IMR-90 (cell line): ENCODE data around the gene ADD1. TPM values are rescaled to one million over a fixed set of nuclear protein-coding genes. Genes with fewer than 3 reads are reported as not detected.

Source experiments
- ATAC-seq: fragments of 200-7000 bp; cut with Tn5 transposase; 2 replicates; pipeline ENCODE4 v1.9.1; 2020; ENCODE audit warnings: low read depth, mild to moderate bottlenecking, moderate library complexity
- BruUV-seq: library from RNA; stranded (reverse); fragments of 400-500 nt; replicated peaks from 2 replicates; lab custom pipeline; 2021; lab: Mats Ljungman, UMichigan
- CTCF ChIA-PET: fragments of 300-600 bp; formaldehyde crosslinking; extraction: SDS; loops from one replicate; lab custom pipeline; 2021; ENCODE audit warnings: antibody characterized with exemption; lab: Yijun Ruan, JAX
- POLR2A ChIA-PET: fragments of 300-600 bp; sonication (Branson Sonifier 250); formaldehyde crosslinking; loops from one replicate; lab custom pipeline; 2022; ENCODE audit warnings: antibody characterized with exemption; ENCODE audit not compliant: unreplicated experiment; lab: Charles Lee
- DNase-seq: peaks from one replicate; pipeline ENCODE4 v3.0.0; 2013
- H2AFZ ChIP-seq: replicated peaks from 2 replicates; pipeline ENCODE3; 2013; ENCODE audit warnings: low read length, mild to moderate bottlenecking; ENCODE audit not compliant: poor library complexity
- H2AK5ac ChIP-seq: 2 replicates; pipeline ENCODE4 v1.6.1; 2013; ENCODE audit warnings: low read depth, low read length, inconsistent platforms
- H2AK9ac ChIP-seq: replicated peaks from 2 replicates; pipeline ENCODE3; 2013; ENCODE audit warnings: mild to moderate bottlenecking, low read depth, low read length, moderate library complexity; ENCODE audit not compliant: poor library complexity
- H2BK120ac ChIP-seq: 2 replicates; pipeline ENCODE4 v1.6.1; 2013; ENCODE audit warnings: low read depth, low read length, inconsistent platforms
- H2BK15ac ChIP-seq: 3 replicates; pipeline ENCODE4 v1.6.1; 2013; ENCODE audit warnings: low read depth, low read length, inconsistent platforms
- H2BK20ac ChIP-seq: 2 replicates; pipeline ENCODE4 v1.6.1; 2013; ENCODE audit warnings: low read depth, mild to moderate bottlenecking, inconsistent platforms, low read length, moderate library complexity
- H2BK5ac ChIP-seq: 2 replicates; pipeline ENCODE4 v1.6.1; 2013; ENCODE audit warnings: mild to moderate bottlenecking, low read depth, low read length, inconsistent platforms; ENCODE audit not compliant: poor library complexity, severe bottlenecking
- H3K14ac ChIP-seq: replicated peaks from 2 replicates; pipeline ENCODE4 v1.6.1; 2013; ENCODE audit warnings: low read depth, low read length, inconsistent platforms
- H3K18ac ChIP-seq: 2 replicates; pipeline ENCODE4 v1.6.1; 2013; ENCODE audit warnings: low read depth, low read length, control low read depth
- H3K23ac ChIP-seq: 2 replicates; pipeline ENCODE4 v1.6.1; 2013; ENCODE audit warnings: low read depth, low read length, inconsistent platforms
- H3K27ac ChIP-seq: 2 replicates; pipeline ENCODE4 v1.5.1; 2013; ENCODE audit warnings: mild to moderate bottlenecking, control low read depth, low read length; ENCODE audit not compliant: insufficient read depth
- H3K27me3 ChIP-seq: 2 replicates; pipeline ENCODE4 v1.6.1; 2013; ENCODE audit warnings: low read length; ENCODE audit not compliant: control insufficient read depth, insufficient read depth
- H3K36me3 ChIP-seq: 2 replicates; pipeline ENCODE4 v1.6.1; 2013; ENCODE audit warnings: low read length, mixed read lengths; ENCODE audit not compliant: control insufficient read depth, insufficient read depth
- H3K4ac ChIP-seq: 2 replicates; pipeline ENCODE4 v1.6.1; 2013; ENCODE audit warnings: low read depth, low read length, inconsistent platforms
- H3K4me1 ChIP-seq: 2 replicates; pipeline ENCODE4 v1.6.1; 2013; ENCODE audit warnings: low read length, mixed read lengths; ENCODE audit not compliant: control insufficient read depth, insufficient read depth
- H3K4me2 ChIP-seq: 2 replicates; pipeline ENCODE4 v1.6.1; 2013; ENCODE audit warnings: low read depth, mild to moderate bottlenecking, control low read depth, low read length, moderate library complexity
- H3K4me3 ChIP-seq: 2 replicates; pipeline ENCODE4 v1.5.1; 2013; ENCODE audit warnings: low read depth, mild to moderate bottlenecking, control low read depth, low read length, moderate library complexity; ENCODE audit not compliant: insufficient read depth
- H3K56ac ChIP-seq: 2 replicates; pipeline ENCODE4 v1.6.1; 2013; ENCODE audit warnings: low read length, inconsistent platforms; ENCODE audit not compliant: insufficient read depth; ENCODE audit errors: extremely low read depth
- H3K79me1 ChIP-seq, 2 experiments: 2 replicates each; pipeline ENCODE4 v1.6.1; 2013; ENCODE audit warnings: low read length in 2 of 2, inconsistent platforms in 1 of 2, low read depth in 1 of 2
- H3K9ac ChIP-seq: 2 replicates; pipeline ENCODE4 v1.6.1; 2013; ENCODE audit warnings: low read depth, low read length, control low read depth
- H3K9me1 ChIP-seq: 2 replicates; pipeline ENCODE4 v1.6.1; 2013; ENCODE audit warnings: low read length, inconsistent platforms; ENCODE audit not compliant: insufficient read depth
- H3K9me3 ChIP-seq: 2 replicates; pipeline ENCODE4 v1.6.1; 2013; ENCODE audit warnings: low read length; ENCODE audit not compliant: control insufficient read depth, insufficient read depth
- H4K20me1 ChIP-seq: 2 replicates; pipeline ENCODE4 v1.6.1; 2013; ENCODE audit warnings: low read length, inconsistent platforms; ENCODE audit not compliant: insufficient read depth
- H4K5ac ChIP-seq: 2 replicates; pipeline ENCODE4 v1.6.1; 2013; ENCODE audit warnings: mild to moderate bottlenecking, low read depth, low read length, control low read depth
- H4K8ac ChIP-seq, 2 experiments: 2 replicates each; pipeline ENCODE4 v1.6.1; 2013; ENCODE audit warnings: low read depth in 2 of 2, low read length in 2 of 2, control low read depth in 1 of 2, inconsistent platforms in 1 of 2
- H4K91ac ChIP-seq: 2 replicates; pipeline ENCODE4 v1.6.1; 2013; ENCODE audit warnings: low read depth, low read length, inconsistent platforms; ENCODE audit not compliant: insufficient read depth
- CEBPB ChIP-seq: IDR thresholded peaks from 2 replicates; pipeline ENCODE4 v1.6.1; 2012; ENCODE audit warnings: low read depth, low read length, improper control_type of control experiment
- CHD1 ChIP-seq: IDR thresholded peaks from 2 replicates; pipeline ENCODE4 v1.6.1; 2012; ENCODE audit warnings: low read depth, low read length, improper control_type of control experiment
- FOS ChIP-seq: fragments of 150-350 bp; IDR thresholded peaks from 2 replicates; pipeline ENCODE4 v1.6.1; 2016; ENCODE audit warnings: low read depth, low read length
- MAZ ChIP-seq: IDR thresholded peaks from 2 replicates; pipeline ENCODE4 v1.6.1; 2012; ENCODE audit warnings: low read depth, mild to moderate bottlenecking, low read length, improper control_type of control experiment, moderate library complexity, borderline replicate concordance
- MXI1 ChIP-seq: IDR thresholded peaks from 2 replicates; pipeline ENCODE4 v1.6.1; 2012; ENCODE audit warnings: low read depth, mild to moderate bottlenecking, low read length, moderate library complexity, borderline replicate concordance
- NFE2L2 ChIP-seq: fragments of 150-350 bp; IDR thresholded peaks from 2 replicates; pipeline ENCODE4 v1.6.1; 2016; ENCODE audit warnings: low read depth, mild to moderate bottlenecking, low read length
- RAD21 ChIP-seq: IDR thresholded peaks from 2 replicates; pipeline ENCODE4 v1.6.1; 2012; ENCODE audit warnings: low read length, improper control_type of control experiment
- SMC3 ChIP-seq: fragments of 150-350 bp; IDR thresholded peaks from 2 replicates; pipeline ENCODE4 v1.6.1; 2016; ENCODE audit warnings: low read depth, mild to moderate bottlenecking, antibody characterized with exemption, low read length, moderate library complexity
- WGBS, 2 experiments: methylation state at CpG; one replicate each; pipeline versions ENCODE4 v1.1.5 to v1.1.7; 2013; ENCODE audit warnings: missing lambda C conversion rate in 2 of 2; ENCODE audit not compliant: insufficient read length in 1 of 2; ENCODE audit errors: extremely low coverage in 2 of 2; 5-methylcytosine and 5-hydroxymethylcytosine counted together
- dilution Hi-C: fragments of 300-500 bp; cut with HindIII; formaldehyde crosslinking; loops from one replicate; pipeline ENCODE4 v1.14.3; 2018; ENCODE audit warnings: low sequenced_read_pairs; ENCODE audit not compliant: unreplicated experiment
- in situ Hi-C: fragments of 300-500 bp; cut with MboI; formaldehyde crosslinking; loops from 3 replicates; pipeline ENCODE4 v1.14.3; 2019; ENCODE audit warnings: low sequenced_read_pairs, inconsistent platforms, mixed read lengths
- intact Hi-C: fragments of 100-400 bp; cut with micrococcal nuclease; formaldehyde crosslinking; loops from 2 replicates; pipeline ENCODE4 v1.10.0; 2022
- polyA plus RNA-seq, 3 experiments: library from polyadenylated mRNA; depleted of rRNA; stranded (reverse); fragments of >200 nt; gene quantifications; 2 replicates each; pipeline ENCODE4 v1.2.3, GENCODE V29; 2012; ENCODE audit warnings: low replicate concordance in 1 of 3
- total RNA-seq: library from RNA; depleted of rRNA; stranded (reverse); fragments of >200 nt; gene quantifications from 2 replicates; pipeline ENCODE4 v1.2.3, GENCODE V29; 2012
- TF ChIP-seq, protein P1 (sequence below): fragments of 150-350 bp; IDR thresholded peaks from 2 replicates; pipeline ENCODE4 v1.6.1; 2016; ENCODE audit warnings: low read depth, mild to moderate bottlenecking, low read length, moderate library complexity, borderline replicate concordance
- TF ChIP-seq, protein P2 (sequence below): fragments of 150-350 bp; IDR thresholded peaks from 2 replicates; pipeline ENCODE4 v1.6.1; 2017; ENCODE audit warnings: mild to moderate bottlenecking, antibody characterized with exemption, low read length, low read depth

The ADD1 gene
- total and polyA plus RNA-seq, 2 of the 4 experiments (the other 2 are of a cell fraction): 122 to 215 TPM

DNA sequence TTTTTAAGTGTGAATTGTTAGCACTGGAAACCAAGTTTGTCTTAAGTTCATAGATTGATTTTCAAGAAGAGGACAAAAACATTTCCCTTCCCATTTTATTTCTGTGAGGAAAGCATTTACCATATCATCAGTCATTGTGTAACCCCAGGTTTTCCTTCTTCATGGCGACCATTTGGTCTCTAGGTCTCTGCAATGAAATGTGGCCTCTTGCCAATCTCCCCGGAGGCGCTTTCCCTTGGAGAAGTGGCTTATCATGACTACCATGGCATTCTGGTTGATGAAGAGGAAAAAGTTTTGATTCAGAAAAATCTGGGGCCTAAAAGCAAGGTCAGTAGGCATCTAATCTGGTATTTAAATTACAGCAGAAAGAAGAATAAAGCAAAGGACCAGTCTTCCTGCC lies 54.4 kb downstream of the ADD1 start:
- in situ Hi-C loops (no loop called here), dilution Hi-C loops (no loop called here), intact Hi-C loops (no loop called here)
- Histone ChIP-seq H3K23ac (no peak overlapping the region), H3K4me1 (peaks cover 4% of the 10 kb centered on the region), H3K27ac (no peak overlapping the region), H3K18ac (no peak overlapping the region), H3K9ac (no peak overlapping the region), H2AK5ac (no peak overlapping the region), H3K79me1 (peaks cover 25 to 70% of the 10 kb centered on the region in 2 experiments), H3K56ac (no peak overlapping the region), H3K27me3 (no peaks in the 10 kb centered on the region), H3K4ac (no peak overlapping the region), H3K4me2 (no peak overlapping the region), H4K20me1 (peaks cover 15% of the 10 kb centered on the region), H3K4me3 (no peak overlapping the region), H4K5ac (no peak overlapping the region), H2BK120ac (no peak overlapping the region), H4K8ac (no peak overlapping the region), H3K9me1 (peaks cover 12% of the 10 kb centered on the region), H3K14ac (no peak overlapping the region), H3K36me3 (peaks cover 57% of the 10 kb centered on the region), H2BK5ac (no peak overlapping the region), H3K9me3 (no peaks in the 10 kb centered on the region), H2AK9ac (no peak overlapping the region), H2BK20ac (no peak overlapping the region), H2AFZ (no peak overlapping the region), H4K91ac (no peak overlapping the region), H2BK15ac (no peak overlapping the region)
- TF ChIP-seq CHD1 (no peak), CEBPB (no peak), SMC3 (no peak), FOS (no peak), MAZ (no peak), MXI1 (no peak), NFE2L2 (no peak), RAD21 (no peak)
- TF ChIP-seq, protein P1, sequence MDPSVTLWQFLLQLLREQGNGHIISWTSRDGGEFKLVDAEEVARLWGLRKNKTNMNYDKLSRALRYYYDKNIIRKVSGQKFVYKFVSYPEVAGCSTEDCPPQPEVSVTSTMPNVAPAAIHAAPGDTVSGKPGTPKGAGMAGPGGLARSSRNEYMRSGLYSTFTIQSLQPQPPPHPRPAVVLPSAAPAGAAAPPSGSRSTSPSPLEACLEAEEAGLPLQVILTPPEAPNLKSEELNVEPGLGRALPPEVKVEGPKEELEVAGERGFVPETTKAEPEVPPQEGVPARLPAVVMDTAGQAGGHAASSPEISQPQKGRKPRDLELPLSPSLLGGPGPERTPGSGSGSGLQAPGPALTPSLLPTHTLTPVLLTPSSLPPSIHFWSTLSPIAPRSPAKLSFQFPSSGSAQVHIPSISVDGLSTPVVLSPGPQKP: no peak
- TF ChIP-seq, protein P2, sequence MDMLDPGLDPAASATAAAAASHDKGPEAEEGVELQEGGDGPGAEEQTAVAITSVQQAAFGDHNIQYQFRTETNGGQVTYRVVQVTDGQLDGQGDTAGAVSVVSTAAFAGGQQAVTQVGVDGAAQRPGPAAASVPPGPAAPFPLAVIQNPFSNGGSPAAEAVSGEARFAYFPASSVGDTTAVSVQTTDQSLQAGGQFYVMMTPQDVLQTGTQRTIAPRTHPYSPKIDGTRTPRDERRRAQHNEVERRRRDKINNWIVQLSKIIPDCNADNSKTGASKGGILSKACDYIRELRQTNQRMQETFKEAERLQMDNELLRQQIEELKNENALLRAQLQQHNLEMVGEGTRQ: no peak
- DNase-seq: no peak
- ChIA-PET CTCF (no interaction called here), POLR2A (no interaction called here)
- BruUV-seq: no TSS peak
- no peak for ATAC-seq
- no CpG with 5 or more reads among the region's 3 CpGs for WGBS, 2 experiments
